GM21723 (cell line): ENCODE results near the gene ZFHX3.

Source experiments
- ATAC-seq: cut with Tn5 transposase; IDR thresholded peaks from one replicate; pipeline ENCODE4 v1.9.1; 2021; ENCODE audit warnings: mild to moderate bottlenecking, moderate library complexity; ENCODE audit not compliant: unreplicated experiment

ZFHX3 gene

DNA sequence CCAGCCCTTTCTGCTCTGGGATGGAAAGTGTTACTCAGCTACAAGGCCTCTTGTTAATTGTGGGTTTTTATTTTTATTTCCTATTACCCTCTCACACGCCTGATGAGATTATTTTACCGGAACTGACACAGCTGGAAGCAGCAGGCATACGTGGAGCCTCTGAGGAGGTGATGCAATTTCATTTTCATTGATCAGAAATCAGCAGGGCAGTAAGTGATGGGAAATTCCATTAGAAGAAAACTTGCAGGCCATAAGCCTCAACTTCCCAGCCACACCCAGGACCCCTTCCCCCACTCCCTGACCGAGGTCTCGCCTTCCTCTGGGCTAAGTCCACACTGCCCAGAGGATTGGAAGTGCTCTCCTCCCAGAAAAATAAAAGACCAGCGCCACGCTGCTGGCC is 69.7 kb downstream of the ZFHX3 start:
- ATAC-seq, result no peak

DNA sequence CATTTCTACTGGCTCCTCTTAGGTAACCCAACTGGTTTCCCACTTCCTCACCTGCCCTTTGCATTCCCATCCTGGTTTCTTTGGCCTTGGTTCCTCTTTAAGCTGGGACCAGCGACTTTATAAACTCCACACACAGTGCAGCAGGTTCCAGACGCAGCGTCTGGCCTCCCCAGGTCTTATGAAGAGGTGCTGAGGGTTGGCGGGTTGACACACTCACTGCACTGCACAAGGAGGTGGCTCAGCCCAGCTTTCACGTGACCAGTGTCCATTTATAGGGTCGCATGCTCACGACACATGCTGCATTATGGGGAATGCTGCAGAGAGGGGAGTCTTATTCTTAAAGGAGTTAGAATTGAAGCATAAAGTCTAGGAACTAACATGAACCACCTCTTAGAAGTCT is 70.8 kb downstream of the ZFHX3 start:
- no peak for ATAC-seq

DNA sequence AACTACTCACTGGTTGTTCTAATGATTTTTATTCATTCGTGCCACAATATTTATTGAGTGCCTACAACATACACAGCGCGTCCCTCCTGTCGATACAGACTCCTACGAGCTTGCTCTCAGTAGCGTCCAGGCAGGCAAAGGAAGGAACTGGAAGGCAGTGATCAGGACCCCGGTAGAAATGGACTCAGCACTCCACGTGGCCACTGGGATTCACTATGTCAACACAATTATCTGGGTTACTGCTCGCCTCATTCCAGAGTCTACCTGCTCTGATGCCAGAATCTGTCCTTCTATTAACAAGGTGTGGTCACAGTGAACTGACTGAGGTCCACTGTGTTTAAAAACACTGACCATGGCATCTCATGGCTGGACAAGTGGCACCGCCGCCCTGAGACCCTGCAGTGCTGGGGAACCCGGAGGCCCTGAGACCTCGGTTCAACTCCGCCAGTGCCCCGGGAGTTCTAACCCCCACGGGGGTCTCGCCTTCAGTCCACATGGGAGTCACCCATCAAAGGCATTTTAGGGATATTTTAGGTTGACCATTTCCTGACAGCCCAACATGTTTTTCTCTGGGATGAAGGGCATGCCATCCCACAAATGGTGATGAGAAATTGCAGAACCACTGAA is 71.4 kb downstream of the ZFHX3 start:
- ATAC-seq, result no peak

DNA sequence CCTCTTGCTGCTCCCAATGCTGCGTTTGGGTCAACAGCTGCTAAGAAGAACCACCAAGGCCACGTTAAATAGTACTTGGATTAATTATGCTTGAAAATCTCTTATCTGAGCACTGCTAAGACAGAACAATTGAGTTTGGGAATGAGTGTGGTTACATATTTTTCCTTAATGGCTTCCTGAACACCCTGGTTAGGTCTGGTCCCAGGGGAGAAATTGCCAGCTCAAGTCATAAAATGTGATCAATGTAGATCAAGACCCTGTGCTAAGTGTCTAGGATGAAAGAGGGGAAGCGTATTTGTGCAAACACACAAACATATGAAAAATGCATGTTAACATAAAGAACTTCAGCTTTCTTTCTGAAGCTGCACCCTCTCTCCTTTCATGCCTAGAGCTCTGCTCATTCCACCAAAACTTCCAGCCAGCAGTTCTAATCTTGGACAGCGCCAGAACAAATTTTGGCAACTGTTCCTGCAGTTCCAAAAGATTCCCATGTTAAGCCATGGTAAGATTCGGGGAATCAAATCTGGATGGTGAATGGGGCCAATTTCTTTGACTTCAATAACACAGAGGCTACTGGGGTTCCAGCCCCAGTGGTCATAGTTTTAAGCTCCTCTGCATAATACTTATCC is 72.0 kb downstream of the ZFHX3 start:
- no peak for ATAC-seq

DNA sequence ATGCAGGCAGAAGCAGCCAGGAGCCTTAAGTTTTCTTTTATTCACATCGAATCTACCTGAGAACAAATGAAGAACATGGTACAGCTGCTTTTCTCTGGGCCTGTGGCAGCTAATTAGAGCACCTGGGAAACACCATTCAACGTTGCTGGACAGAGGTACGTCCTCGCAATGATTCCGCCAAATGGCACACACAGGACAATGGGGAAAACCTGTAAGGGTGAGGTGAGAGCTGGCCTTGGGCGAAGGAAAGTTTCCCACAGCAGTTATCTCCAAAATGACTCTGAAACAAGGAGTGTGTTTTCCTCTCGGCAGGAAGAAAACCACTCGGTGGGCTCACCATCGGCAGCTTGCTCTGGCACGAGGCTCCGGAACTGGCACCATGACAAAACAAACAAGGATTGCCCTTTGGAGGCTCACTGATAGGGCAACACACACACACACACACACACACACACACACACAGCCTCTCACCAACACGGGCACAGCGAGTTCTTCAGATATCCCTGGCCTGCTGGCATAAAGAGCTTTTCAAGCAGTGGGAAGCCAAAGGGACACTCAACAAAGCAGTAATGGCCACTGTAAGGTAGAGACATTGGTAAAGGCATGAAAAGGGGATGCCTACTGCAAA is 73.7 kb downstream of the ZFHX3 start:
- ATAC-seq, result no peak

DNA sequence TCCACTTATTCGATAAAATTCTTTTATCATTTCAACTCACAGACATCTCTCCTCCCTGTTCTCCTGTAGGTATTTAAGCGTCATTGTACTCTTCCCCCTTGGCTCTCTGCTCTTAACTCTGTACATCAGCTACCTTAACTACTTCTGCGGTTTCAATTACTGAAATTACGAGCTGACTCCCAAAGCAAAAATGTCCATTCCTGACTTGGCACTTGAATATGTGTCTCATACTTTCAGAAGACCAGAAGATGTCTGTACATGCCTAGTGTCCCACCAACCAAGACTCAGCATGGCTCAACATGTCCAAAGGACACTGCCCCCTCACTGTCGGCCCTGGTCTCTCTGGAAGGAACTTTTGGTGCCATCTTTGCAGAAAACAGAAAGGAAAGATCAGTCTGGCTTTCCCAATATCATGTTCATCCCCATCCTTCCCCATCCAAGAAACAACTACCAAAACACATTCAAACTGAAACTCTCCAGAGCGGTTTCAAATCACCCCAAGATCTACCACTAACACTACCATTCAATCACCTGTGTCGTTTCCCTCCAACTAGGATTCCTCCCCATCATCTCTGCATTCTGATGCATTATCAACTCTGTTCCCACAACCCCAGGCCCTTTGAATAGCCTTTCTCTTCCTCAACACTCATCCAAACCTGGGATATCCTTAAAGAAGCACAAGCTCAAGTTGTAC is 74.9 kb downstream of the ZFHX3 start:
- ATAC-seq, result no peak

DNA sequence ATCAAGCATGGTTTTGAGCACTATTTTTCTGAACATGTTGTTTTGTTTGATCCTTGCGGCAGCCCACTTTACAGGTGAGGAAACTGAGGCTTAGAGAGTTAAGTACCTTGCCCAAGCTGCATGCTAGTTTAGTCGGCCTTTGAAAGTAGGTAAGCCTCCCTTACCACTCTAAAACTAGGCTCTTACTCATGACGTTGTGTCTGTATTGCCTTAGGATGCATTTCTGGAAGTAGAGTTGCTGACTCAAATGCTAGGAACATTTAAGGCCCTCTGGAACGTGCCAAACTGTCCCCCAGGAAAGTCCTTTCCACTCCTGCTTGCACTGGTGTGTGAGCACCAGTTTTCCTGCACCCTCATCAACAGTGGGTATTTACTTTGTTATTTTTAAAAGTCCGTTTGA is 76.6 kb downstream of the ZFHX3 start:
- ATAC-seq, result no peak

DNA sequence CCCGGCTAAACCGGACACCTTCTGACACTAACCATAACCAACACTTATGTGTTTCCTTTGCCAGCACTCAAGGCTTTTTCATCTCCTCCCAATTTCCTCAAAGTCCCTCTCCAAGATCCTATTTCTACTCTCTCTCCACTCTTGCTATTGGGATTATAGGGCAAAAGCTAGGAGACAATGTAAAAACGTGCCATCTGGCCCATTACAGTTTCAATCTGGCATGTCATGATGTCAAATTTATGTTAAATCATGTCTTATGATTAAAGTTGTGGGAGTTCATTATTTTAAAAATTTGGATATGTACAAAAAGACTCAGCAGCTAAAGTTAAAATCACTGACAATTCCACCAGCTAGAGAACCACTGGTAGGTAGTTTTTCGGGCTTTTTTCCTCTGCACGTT is 77.3 kb downstream of the ZFHX3 start:
- no peak for ATAC-seq

DNA sequence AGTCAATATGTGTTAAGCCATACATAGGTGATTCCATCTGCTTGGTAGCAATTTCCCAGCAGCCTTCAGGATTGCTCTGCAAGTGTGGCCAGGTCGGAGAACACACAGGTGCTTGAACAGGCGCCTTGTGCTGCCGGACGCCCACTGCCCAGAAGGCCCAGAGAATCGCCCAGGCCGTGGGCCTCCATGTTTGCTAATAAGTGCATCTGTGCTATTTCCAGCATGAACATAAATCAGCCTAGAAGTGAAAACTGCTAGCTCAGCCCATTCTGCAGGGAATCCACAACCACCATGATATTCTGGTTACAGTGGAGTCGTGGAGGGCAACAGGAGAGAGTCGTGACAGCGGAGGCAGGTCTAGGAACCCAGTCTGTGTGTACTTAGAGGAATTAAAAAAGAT is 78.1 kb downstream of the ZFHX3 start:
- ATAC-seq, result no peak

DNA sequence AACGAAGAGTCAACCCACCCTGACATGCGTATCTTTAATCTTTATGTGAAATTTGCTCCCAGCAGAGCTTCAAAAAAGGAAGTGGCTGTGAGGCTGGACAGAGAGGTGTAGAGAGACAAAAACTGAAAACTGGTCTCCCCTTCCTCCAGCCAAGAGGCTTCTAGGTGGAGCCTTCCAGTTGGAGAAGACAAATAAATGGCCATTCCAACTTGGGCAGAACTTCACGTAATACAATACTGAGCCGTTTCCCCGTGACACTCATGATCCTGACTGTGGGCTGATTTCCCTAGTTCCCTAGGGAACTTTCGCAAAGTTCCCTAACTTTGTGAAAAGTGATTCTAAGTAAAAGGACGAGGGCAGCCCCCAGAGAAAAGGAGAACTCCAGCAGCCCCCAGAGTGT is 78.8 kb downstream of the ZFHX3 start:
- no peak for ATAC-seq

DNA sequence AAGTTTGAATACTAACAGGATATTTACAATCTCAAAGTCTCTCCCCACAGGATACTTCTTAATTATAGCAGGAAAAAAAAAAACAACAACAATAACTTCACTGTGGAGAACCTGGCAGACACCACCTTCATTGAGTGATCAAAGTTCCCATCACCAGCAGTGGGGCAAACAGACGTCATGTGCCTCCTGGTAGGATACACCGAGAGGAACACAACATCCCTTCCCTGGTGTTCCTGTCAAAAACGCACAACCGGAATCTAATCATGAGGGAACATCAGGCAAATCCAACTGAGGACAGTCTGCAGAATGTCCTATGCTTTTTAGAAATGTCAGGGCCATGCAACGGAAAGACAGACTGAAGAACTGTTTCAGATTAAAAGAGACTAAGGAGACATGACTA is 80.0 kb downstream of the ZFHX3 start:
- no peak for ATAC-seq

DNA sequence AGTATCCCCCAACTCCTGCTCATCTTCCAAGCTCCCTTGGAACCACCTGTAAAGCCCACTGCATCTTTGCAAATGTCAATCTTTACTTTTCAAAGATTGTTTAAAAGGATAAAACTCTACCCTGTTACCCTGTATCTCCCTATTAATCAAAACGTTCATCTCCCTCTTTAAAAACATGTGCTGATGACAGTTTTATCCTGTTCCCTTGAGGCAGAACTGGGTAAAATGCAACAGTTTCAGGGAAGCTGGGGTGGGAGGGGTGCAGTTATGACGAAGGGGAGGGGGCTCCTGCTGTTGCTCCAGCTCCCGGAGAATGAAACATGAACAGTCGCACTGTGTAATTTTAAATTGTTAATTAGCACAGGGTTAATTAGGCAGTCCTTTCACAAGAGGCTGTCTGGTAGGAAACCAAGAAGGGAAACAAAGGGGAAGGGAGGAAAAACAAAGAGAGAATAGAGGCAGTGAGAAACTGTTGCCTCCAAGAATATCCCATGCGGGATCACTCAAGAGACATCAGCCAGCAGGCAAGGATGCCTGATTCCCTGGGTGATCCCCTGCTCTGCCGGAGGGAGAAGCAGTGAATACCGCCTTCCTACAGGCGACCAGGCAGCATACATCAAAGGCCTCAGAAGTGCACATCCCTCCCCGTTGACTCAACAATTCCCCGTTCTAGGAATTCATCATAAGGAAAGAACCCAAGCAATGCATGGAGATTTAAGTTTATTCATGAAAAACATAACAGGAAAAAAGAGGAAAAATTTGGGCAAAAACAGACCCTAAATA is 84.2 kb downstream of the ZFHX3 start:
- no peak for ATAC-seq

DNA sequence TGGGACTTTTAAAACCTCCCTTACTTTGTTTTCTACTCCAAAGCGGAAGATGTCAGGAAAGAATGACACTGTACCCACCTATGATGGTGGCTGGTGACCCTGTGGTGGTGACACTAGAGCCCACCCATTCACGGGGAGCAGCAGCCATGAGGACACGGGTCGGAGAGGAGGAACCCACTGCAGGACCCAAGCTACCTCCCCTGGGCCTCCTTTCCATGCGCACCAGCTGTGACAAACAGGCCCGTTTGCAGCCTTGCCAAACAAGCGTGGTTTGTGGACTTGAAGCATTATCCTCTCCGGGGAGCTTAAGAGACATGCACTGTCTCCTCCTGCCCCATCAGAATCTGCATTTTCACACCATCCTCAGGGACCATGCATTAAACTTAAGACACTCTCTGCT is 85.6 kb downstream of the ZFHX3 start:
- no peak for ATAC-seq

DNA sequence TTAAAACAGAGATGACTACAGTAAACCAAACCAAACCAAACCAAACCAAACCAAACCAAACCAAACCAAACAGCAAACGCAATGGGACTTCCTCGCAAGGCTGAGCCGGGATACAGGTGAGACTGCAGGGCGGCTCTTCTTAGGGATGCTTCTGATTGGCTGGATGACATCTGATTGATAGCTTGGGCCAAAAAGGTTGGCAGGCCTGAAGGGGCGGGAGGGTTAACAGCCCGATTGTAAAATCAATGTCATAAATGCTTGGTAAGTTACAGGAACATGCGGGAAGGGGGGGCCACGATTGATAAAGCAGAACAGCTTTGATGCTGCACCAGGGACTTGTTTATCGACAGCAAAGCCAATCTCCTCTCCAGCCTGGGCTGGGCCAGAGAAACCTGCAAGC is 86.1 kb downstream of the ZFHX3 start:
- no peak for ATAC-seq

DNA sequence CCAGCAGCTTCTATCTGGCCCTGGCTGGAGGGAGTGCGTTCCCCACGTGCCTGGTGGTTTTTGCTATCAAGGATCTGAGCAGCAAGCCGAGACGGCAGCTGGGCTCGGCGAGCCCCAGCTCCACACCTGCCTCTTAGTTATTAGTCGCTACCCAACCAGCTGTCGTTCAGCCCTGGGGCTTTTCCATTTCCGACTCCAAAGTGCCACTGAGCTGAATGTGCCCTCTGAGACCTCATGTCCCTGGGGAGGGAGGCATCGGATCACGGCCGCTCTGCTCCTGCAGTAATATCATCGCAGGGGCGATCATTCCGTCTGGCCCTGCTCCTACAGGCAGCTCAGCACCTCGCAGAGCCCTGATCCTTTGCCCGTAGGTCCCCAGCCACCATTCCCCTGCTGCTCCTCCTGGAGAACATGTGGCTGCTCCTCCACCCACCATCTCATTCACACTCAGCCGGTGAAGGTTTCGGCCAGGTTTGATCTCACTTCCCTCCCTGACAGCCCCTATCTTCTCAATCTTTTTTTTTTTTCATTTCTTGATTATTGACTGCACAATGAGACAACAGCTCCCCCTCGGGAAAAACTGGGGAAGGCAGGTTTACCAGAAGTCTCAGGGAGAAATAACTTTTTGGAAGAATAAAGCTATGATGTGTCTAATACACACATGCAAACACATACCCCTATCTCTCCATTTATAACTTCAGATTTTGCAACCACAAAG is 86.7 kb downstream of the ZFHX3 start:
- no peak for ATAC-seq

DNA sequence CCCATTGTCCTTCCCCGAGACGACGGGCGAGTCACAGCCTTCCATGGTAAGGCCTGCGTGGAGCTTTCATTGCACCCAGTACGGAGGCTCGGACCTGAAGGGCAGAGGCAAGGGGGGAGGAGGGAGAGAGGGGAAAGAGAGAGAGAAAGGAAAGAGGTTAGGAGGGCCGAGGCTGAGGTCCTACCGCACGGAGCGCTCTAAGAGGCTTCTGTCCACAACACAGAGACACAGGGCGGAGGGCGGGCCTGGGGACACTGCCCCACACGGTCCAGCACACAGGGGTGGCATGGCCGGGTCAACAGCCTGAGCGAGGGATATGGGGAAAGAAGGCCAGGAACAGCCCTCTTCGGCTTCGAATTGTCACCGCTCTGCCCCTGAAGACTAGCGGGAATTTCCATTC is 87.8 kb downstream of the ZFHX3 start:
- no peak for ATAC-seq

DNA sequence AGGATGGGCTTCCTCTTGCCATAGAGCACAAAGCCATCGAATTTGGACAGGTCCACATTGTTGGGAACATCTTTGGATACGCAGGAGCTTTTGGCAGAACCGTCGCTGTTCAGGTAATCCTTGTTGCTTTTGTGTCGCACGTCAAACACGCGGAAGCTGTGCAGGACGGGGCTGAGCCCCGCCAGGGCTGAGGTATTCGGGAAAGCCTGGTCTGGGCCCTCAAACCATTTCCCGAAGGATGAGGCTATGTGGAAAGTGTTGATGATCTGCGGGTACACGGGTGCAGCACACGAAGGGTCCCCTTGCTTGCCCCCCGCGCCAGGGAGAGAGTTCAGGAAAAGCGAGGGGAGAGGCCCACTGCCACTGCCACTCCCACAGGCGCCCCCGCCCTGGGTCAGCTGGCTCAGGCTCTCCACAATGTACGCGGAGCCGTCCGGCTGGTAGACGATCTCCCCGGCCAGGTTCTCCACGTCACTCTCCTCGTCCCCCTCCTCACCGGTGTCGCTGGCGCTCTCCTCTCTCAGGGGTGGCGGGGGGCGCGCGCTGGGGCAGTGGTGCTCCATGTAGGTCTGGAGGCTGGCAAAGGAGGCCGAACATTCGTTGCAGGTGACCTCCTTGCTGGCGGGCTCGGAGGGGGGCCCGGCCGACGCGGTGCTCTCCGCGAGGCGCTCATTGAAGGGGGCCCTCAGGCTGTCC is 88.5 kb downstream of the ZFHX3 start:
- ATAC-seq, result no peak

DNA sequence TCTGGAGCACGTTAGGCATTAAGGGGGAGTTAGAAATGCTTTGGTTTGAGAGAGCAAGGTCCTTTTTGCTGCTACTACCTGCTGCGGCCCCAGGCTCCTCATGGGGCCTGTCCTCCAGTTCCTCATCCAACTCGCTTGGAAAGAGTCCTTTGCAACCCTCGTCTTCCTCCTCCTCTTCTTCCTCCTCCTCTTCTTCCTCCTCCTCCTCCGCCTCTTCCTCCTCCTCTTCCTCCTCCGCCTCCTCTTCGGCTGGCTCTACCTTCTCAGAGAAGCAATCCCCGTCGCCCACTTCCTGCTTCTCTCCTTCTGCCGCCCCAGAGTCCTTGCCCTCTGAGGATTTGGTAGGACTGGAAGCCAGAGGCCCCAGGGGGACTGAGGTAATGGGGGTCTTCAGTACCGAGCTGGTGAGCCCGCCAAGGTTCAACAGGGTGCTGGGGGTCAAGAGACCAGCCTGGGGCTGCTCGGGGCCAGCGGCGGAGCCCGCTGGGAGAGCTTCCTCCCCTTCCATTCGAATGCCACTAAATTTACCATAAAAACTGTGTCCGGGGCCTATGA is 89.3 kb downstream of the ZFHX3 start:
- ATAC-seq, result no peak

DNA sequence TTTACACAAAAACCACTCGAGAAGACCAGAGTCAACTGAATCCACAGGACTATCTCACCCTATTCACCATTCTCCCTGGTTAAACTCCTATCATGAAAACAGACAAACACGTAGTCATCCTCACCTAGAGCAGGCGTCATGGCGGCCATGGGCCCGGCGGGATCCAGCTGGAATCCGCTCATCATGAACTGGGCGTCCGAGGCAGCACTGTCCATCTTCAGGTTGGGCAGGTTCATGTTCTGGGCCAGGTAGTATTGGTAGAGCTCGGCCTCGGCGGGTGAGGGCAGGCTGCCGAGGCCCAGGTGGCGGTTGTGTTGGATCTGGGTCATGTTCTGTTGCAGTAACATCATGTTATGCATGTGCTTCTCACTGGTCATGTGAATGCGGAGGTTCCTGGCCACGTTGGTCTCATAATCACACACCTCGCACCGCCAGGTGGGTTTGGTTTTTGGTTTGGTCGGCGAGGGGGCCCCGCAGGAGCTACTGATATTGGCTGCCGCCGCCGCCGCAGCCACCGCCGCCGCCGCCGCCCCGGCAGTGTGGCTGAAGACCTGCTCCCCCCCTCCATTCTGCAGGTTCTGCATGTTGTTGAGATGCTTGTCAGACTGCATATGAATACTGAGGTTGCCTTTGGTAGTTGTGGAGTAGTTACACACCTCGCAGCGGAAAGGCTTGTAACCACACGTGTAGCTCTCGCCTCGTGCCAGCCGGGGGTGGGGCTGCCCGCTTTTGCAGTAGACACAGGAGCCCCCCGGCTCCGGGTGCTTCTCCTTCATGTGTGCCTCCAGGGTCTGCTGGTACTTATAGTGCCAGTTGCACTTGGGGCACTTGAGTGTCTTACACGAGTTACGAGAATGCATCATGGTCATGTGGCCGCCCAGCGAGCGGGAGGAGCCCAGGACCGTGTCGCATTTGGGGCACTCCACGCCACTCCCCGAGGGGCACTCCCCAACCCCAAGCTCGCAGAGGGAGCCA is 90.3 kb downstream of the ZFHX3 start:
- no peak for ATAC-seq
